UCSD-AML1 (cell line): Measurements from ENCODE around the gene FGGY.

Experiments used
- DNase-seq: peaks from one replicate; lab custom pipeline; 2025; ENCODE audit not compliant: unreplicated experiment; lab: John Stamatoyannopoulos, UW

Gene FGGY

GRCh38 chr1:59502009-59502691 is 205.3 kb downstream of the FGGY start:
- no peak for DNase-seq

GRCh38 chr1:59504276-59504675 is 207.4 kb downstream of the FGGY start:
- no peak for DNase-seq

GRCh38 chr1:59505596-59506028 is 208.7 kb downstream of the FGGY start:
- DNase-seq: no peak

GRCh38 chr1:59506952-59507351 is 210.1 kb downstream of the FGGY start:
- DNase-seq: no peak

- DNase-seq: no peak
Measured at GRCh38 chr1:59509341-59509875, 212.5 kb downstream of the FGGY start.

- no peak for DNase-seq
Measured at GRCh38 chr1:59510249-59510648, 213.4 kb downstream of the FGGY start.

- no peak for DNase-seq
Measured at GRCh38 chr1:59511476-59512465, 214.9 kb downstream of the FGGY start.

GRCh38 chr1:59512702-59513101 is 215.8 kb downstream of the FGGY start:
- no peak for DNase-seq

GRCh38 chr1:59514061-59514909 is 217.4 kb downstream of the FGGY start:
- DNase-seq: no peak

- DNase-seq: no peak
Measured at GRCh38 chr1:59516881-59517280, 220.0 kb downstream of the FGGY start.

- no peak for DNase-seq
Measured at GRCh38 chr1:59520194-59520593, 223.3 kb downstream of the FGGY start.

GRCh38 chr1:59520827-59521418 is 224.0 kb downstream of the FGGY start:
- no peak for DNase-seq

- no peak for DNase-seq
Measured at GRCh38 chr1:59521456-59521855, 224.6 kb downstream of the FGGY start.

GRCh38 chr1:59522925-59523505 is 226.1 kb downstream of the FGGY start:
- no peak for DNase-seq

- no peak for DNase-seq
Measured at GRCh38 chr1:59523745-59524450, 227.0 kb downstream of the FGGY start.

GRCh38 chr1:59526240-59526639 is 229.3 kb downstream of the FGGY start:
- DNase-seq: no peak

GRCh38 chr1:59528471-59528870 is 231.6 kb downstream of the FGGY start:
- no peak for DNase-seq

- no peak for DNase-seq
Measured at GRCh38 chr1:59528900-59529299, 232.0 kb downstream of the FGGY start.

GRCh38 chr1:59530119-59530518 is 233.2 kb downstream of the FGGY start:
- no peak for DNase-seq

GRCh38 chr1:59532102-59532501 is 235.2 kb downstream of the FGGY start:
- no peak for DNase-seq
